Endothelial cell of umbilical vein (primary cell): ENCODE results near the gene DRD1. TPM values are rescaled to one million over a fixed set of nuclear protein-coding genes. Genes with fewer than 3 reads are reported as not detected.

Source experiments
- BruUV-seq: library from RNA; stranded (reverse); fragments of 400-500 nt; replicated peaks from 2 replicates; lab custom pipeline; 2021; lab: Mats Ljungman, UMichigan
- CTCF ChIA-PET: fragments of 300-600, 350-600 bp; sonication (Branson Sonifier 250); formaldehyde crosslinking; loops from one replicate; lab custom pipeline; 2021; ENCODE audit warnings: antibody characterized with exemption, inconsistent platforms; lab: Charles Lee
- POLR2A ChIA-PET: fragments of 300-600, 350-600 bp; sonication (Branson Sonifier 250); formaldehyde crosslinking; loops from one replicate; lab custom pipeline; 2021; ENCODE audit warnings: antibody characterized with exemption, inconsistent platforms; lab: Charles Lee
- DNase-seq: peaks from one replicate; pipeline ENCODE4 v3.0.0-alpha.2; 2011; ENCODE audit warnings: low read depth, low spot score
- FAIRE-seq: peaks from 2 replicates; lab custom pipeline; 2011; peaks lifted over from hg19 to GRCh38; lab: Jason Lieb, UNC
- H2AFZ ChIP-seq: 2 replicates; pipeline ENCODE4 v1.6.0; 2012; ENCODE audit warnings: low read depth, low read length, control low read depth, inconsistent platforms
- H3K27ac ChIP-seq: 2 replicates; pipeline ENCODE4 v1.5.1; 2011; ENCODE audit warnings: low read depth, mild to moderate bottlenecking, control low read depth, low read length, moderate library complexity; ENCODE audit not compliant: insufficient read depth
- H3K27me3 ChIP-seq, 2 experiments: 2 replicates each; pipeline versions ENCODE4 v1.6.0 to v1.6.1; 2011; ENCODE audit warnings: low read length in 2 of 2, mixed read lengths in 1 of 2; ENCODE audit not compliant: control insufficient read depth in 2 of 2, insufficient read depth in 2 of 2
- H3K36me3 ChIP-seq, 2 experiments: 2 replicates in 1 of 2; 3 replicates in 1 of 2; pipeline ENCODE4 v1.5.1; 2011; ENCODE audit warnings: low read length in 2 of 2, mild to moderate bottlenecking in 1 of 2, moderate library complexity in 1 of 2; ENCODE audit not compliant: control insufficient read depth in 2 of 2, insufficient read depth in 2 of 2; ENCODE audit errors: extremely low read depth in 1 of 2
- H3K4me1 ChIP-seq: 3 replicates; pipeline ENCODE4 v1.5.1; 2011; ENCODE audit warnings: mild to moderate bottlenecking, low read length; ENCODE audit not compliant: control insufficient read depth, insufficient read depth; ENCODE audit errors: extremely low read depth
- H3K4me2 ChIP-seq: 2 replicates; pipeline ENCODE4 v1.6.1; 2011; ENCODE audit warnings: low read length, control low read depth, mixed read lengths; ENCODE audit not compliant: insufficient read depth
- H3K4me3 ChIP-seq, 3 experiments: fragments of 200-600 bp in 1 of 3; sonication (generic), shearing (Covaris generic) in 1 of 3; replicated peaks in 1 of 3; 2 replicates each; pipeline ENCODE4 v1.5.1; 2011 to 2016; ENCODE audit warnings: control low read depth in 3 of 3, low read length in 3 of 3, mild to moderate bottlenecking in 2 of 3, inconsistent platforms in 1 of 3, low read depth in 1 of 3, moderate library complexity in 1 of 3; ENCODE audit not compliant: insufficient read depth in 1 of 3
- H3K79me2 ChIP-seq: 2 replicates; pipeline ENCODE4 v1.6.0; 2012; ENCODE audit warnings: low read length, inconsistent platforms; ENCODE audit not compliant: control insufficient read depth, insufficient read depth
- H3K9ac ChIP-seq: replicated peaks from 2 replicates; pipeline ENCODE3; 2011; ENCODE audit warnings: low read length, control low read depth; ENCODE audit not compliant: insufficient read depth; ENCODE audit errors: extremely low read depth
- H3K9me1 ChIP-seq: replicated peaks from 3 replicates; pipeline ENCODE4 v1.6.0; 2011; ENCODE audit warnings: mild to moderate bottlenecking, low read length; ENCODE audit not compliant: control insufficient read depth, insufficient read depth; ENCODE audit errors: extremely low read depth
- H3K9me3 ChIP-seq: replicated peaks from 2 replicates; pipeline ENCODE4 v1.5.1; 2012; ENCODE audit warnings: low read length, inconsistent platforms; ENCODE audit not compliant: control insufficient read depth, insufficient read depth
- H4K20me1 ChIP-seq: replicated peaks from 2 replicates; pipeline ENCODE3; 2011; ENCODE audit warnings: mild to moderate bottlenecking, low read length; ENCODE audit not compliant: control insufficient read depth, insufficient read depth; ENCODE audit errors: extremely low read depth
- EZH2 ChIP-seq: IDR thresholded peaks from 2 replicates; pipeline ENCODE4 v1.6.1; 2012; ENCODE audit warnings: borderline replicate concordance, low read depth, mild to moderate bottlenecking, moderate library complexity, low read length, inconsistent platforms; ENCODE audit not compliant: severe bottlenecking
- FOS ChIP-seq: IDR thresholded peaks from 2 replicates; pipeline ENCODE4 v1.6.1; 2011; ENCODE audit warnings: mild to moderate bottlenecking, low read length, moderate library complexity, borderline replicate concordance; ENCODE audit not compliant: insufficient read depth
- GATA2 ChIP-seq: IDR thresholded peaks from 2 replicates; pipeline ENCODE4 v1.7.0; 2011; ENCODE audit warnings: low read depth, mild to moderate bottlenecking, moderate library complexity, mixed read lengths, low read length; ENCODE audit not compliant: insufficient read length, insufficient read depth
- JUN ChIP-seq: IDR thresholded peaks from 2 replicates; pipeline ENCODE4 v1.6.1; 2011; ENCODE audit warnings: borderline replicate concordance, low read depth; ENCODE audit not compliant: insufficient read length, insufficient read depth
- MYC ChIP-seq: IDR thresholded peaks from one replicate; pipeline ENCODE4 v1.6.1; 2011; ENCODE audit warnings: mild to moderate bottlenecking, low read depth, low read length
- POLR2A ChIP-seq: IDR thresholded peaks from 2 replicates; pipeline ENCODE4 v1.6.1; 2012; ENCODE audit warnings: low read depth, mild to moderate bottlenecking, control low read depth, low read length
- POLR2AphosphoS5 ChIP-seq: IDR thresholded peaks from 2 replicates; pipeline ENCODE4 v1.6.1; 2012; ENCODE audit warnings: low read depth, mild to moderate bottlenecking, control low read depth, low read length, moderate library complexity; ENCODE audit not compliant: insufficient read depth
- dilution Hi-C: fragments of 300-500 bp; cut with MboI; formaldehyde crosslinking; loops from one replicate; pipeline ENCODE4 v1.15.0; 2019; ENCODE audit warnings: low sequenced_read_pairs; ENCODE audit not compliant: extremely low pct_ligation_motif_present
- intact Hi-C: fragments of 100-400 bp; cut with micrococcal nuclease; formaldehyde crosslinking; loops from one replicate; pipeline ENCODE4 v1.10.0; 2022
- polyA plus RNA-seq, 4 experiments: library from polyadenylated mRNA; depleted of rRNA in 3 of 4; stranded (reverse) in 3 of 4; unstranded in 1 of 4; fragments of >200 nt; gene quantifications; 2 replicates each; pipeline versions ENCODE4 v1.2.1 to v1.2.3, GENCODE V29; 2011 to 2012; ENCODE audit warnings: missing spikeins in 1 of 4
- total RNA-seq: library from RNA; stranded (reverse); gene quantifications from 2 replicates; pipeline ENCODE4 v1.2.3, GENCODE V29; 2021
- TF ChIP-seq, protein P1 (sequence below): IDR thresholded peaks from 2 replicates; pipeline ENCODE4 v1.6.1; 2011; ENCODE audit not compliant: insufficient read depth, insufficient read length
- TF ChIP-seq, protein P2 (sequence below), 2 donors: IDR thresholded peaks; 1 replicate in 1 of 2; 2 replicates in 1 of 2; pipeline ENCODE4 v1.5.1; 2011; ENCODE audit warnings: low read length in 2 of 2, mild to moderate bottlenecking in 2 of 2, moderate library complexity in 2 of 2, control low read depth in 1 of 2, inconsistent platforms in 1 of 2, low read depth in 1 of 2; ENCODE audit not compliant: insufficient read depth in 1 of 2; ENCODE audit errors: extremely low read depth in 1 of 2

DRD1 gene
- total and polyA plus RNA-seq, 2 donors (not counting 3 experiments of a cell fraction or from before 2014, with no cell fraction given), result not detected

DNA sequence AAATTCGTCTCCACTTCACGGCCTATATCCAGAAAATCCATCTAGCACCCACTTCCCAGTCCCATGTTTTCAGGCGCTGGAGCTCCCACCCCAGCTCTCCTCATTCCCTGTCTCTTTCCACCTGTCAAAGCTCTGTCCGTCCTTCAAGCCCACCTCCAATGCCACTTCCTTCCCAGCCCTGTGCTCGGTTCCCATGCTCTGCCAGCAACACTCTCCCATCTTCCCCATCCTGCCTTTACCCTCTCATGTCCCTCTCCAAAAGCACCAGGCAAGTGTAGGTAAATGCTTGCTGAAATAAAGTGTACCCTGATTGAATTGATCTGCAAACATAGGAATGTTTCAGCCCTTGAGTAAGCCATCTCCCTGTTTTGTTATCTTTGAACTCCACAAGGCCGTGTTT is 9.2 kb downstream of the DRD1 start:
- BruUV-seq, result no TSS peak
- intact Hi-C loops, result no loop called here

More for the DNA sequence above, 9.2 kb downstream of the DRD1 start:
- Histone ChIP-seq H3K4me1 (no peaks in the 10 kb centered on the region), H3K36me3 (no peaks in the 10 kb centered on the region), H3K9me1 (no peaks in the 10 kb centered on the region), H3K4me3 (no peak overlapping the region), H2AFZ (no peak overlapping the region), H3K4me2 (no peak overlapping the region), H3K27ac (no peak overlapping the region), H3K9me3 (no peaks in the 10 kb centered on the region), H4K20me1 (no peaks in the 10 kb centered on the region), H3K27me3 (no peaks in the 10 kb centered on the region), H3K79me2 (no peaks in the 10 kb centered on the region), H3K9ac (no peak overlapping the region)
- ChIA-PET POLR2A (no interaction called here), CTCF (no interaction called here)
- DNase-seq (no peak), FAIRE-seq (no peak)
- dilution Hi-C loops, result no loop called here
- no peak for TF ChIP-seq JUN
- TF ChIP-seq POLR2AphosphoS5, result no peak
- TF ChIP-seq, protein P1, sequence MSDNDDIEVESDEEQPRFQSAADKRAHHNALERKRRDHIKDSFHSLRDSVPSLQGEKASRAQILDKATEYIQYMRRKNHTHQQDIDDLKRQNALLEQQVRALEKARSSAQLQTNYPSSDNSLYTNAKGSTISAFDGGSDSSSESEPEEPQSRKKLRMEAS, result no peak
- TF ChIP-seq GATA2, result no peak
- no peak for TF ChIP-seq FOS
- TF ChIP-seq MYC, result no peak
- TF ChIP-seq, protein P2, sequence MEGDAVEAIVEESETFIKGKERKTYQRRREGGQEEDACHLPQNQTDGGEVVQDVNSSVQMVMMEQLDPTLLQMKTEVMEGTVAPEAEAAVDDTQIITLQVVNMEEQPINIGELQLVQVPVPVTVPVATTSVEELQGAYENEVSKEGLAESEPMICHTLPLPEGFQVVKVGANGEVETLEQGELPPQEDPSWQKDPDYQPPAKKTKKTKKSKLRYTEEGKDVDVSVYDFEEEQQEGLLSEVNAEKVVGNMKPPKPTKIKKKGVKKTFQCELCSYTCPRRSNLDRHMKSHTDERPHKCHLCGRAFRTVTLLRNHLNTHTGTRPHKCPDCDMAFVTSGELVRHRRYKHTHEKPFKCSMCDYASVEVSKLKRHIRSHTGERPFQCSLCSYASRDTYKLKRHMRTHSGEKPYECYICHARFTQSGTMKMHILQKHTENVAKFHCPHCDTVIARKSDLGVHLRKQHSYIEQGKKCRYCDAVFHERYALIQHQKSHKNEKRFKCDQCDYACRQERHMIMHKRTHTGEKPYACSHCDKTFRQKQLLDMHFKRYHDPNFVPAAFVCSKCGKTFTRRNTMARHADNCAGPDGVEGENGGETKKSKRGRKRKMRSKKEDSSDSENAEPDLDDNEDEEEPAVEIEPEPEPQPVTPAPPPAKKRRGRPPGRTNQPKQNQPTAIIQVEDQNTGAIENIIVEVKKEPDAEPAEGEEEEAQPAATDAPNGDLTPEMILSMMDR (IDR thresholded peaks at IDR 0.05; ENCODE audit: extremely low read depth in 1 of 2, insufficient read depth in 1 of 2, low read depth in 1 of 2, low read length in 2 of 2), result no peak
- no peak for TF ChIP-seq EZH2
- TF ChIP-seq POLR2A, result no peak
